Smooth muscle cell (in vitro differentiated cells): Measurements from ENCODE around the gene TRDN. TPM values are rescaled to one million over a fixed set of nuclear protein-coding genes. Genes with fewer than 3 reads are reported as not detected.

ENCODE experiments used
- DNase-seq: peaks from one replicate; lab custom pipeline; 2025; ENCODE audit not compliant: unreplicated experiment; lab: John Stamatoyannopoulos, UW
- H2AFZ ChIP-seq: fragments of 200-600 bp; sonication (generic); 2 replicates; pipeline ENCODE4 v1.6.0; 2016; ENCODE audit warnings: antibody characterized with exemption, low read depth, mild to moderate bottlenecking
- H3F3A ChIP-seq: fragments of 200-600 bp; sonication (generic); 2 replicates; pipeline ENCODE4 v1.6.0; 2017; ENCODE audit warnings: antibody characterized with exemption, low read depth
- H3K27ac ChIP-seq: fragments of 200-600 bp; sonication (generic); 2 replicates; pipeline ENCODE4 v1.5.1; 2016; ENCODE audit warnings: low read depth, mild to moderate bottlenecking
- H3K27me3 ChIP-seq: fragments of 200-600 bp; sonication (generic); 2 replicates; pipeline ENCODE4 v1.6.1; 2016; ENCODE audit warnings: low read depth, mild to moderate bottlenecking
- H3K36me3 ChIP-seq: fragments of 200-600 bp; sonication (generic); 2 replicates; pipeline ENCODE4 v1.5.1; 2016; ENCODE audit warnings: low read depth
- H3K4me1 ChIP-seq: fragments of 200-600 bp; sonication (generic); 2 replicates; pipeline ENCODE4 v1.5.1; 2016; ENCODE audit warnings: low read depth
- H3K4me2 ChIP-seq: fragments of 200-600 bp; sonication (generic); 2 replicates; pipeline ENCODE4 v1.6.0; 2016; ENCODE audit warnings: mild to moderate bottlenecking
- H3K4me3 ChIP-seq: fragments of 200-600 bp; sonication (generic); 2 replicates; pipeline ENCODE4 v1.5.1; 2016; ENCODE audit warnings: mild to moderate bottlenecking
- H3K79me2 ChIP-seq: fragments of 200-600 bp; sonication (generic); 2 replicates; pipeline ENCODE4 v1.6.0; 2016; ENCODE audit warnings: low read depth, mild to moderate bottlenecking
- H3K9ac ChIP-seq: fragments of 200-600 bp; sonication (generic); 2 replicates; pipeline ENCODE4 v1.6.0; 2016; ENCODE audit warnings: low read depth
- H3K9me3 ChIP-seq: fragments of 200-600 bp; sonication (generic); replicated peaks from 2 replicates; pipeline ENCODE4 v1.5.1; 2016; ENCODE audit warnings: low read depth
- H4K20me1 ChIP-seq: fragments of 200-600 bp; sonication (generic); 2 replicates; pipeline ENCODE4 v1.6.0; 2016; ENCODE audit warnings: low read depth
- CTCF ChIP-seq: fragments of 200-600 bp; sonication (generic); IDR thresholded peaks from 2 replicates; pipeline ENCODE4 v1.5.1; 2017; ENCODE audit warnings: borderline replicate concordance, mild to moderate bottlenecking, antibody characterized with exemption; ENCODE audit not compliant: insufficient read depth, poor library complexity, severe bottlenecking
- WGBS: methylation state at CpG from one replicate; pipeline ENCODE4 v1.1.7; 2016; ENCODE audit warnings: low lambda C conversion rate; 5-methylcytosine and 5-hydroxymethylcytosine counted together
- polyA plus RNA-seq: library from polyadenylated mRNA; unstranded; fragments of >200 nt; fragmentation: Nextera tagmentation; extraction: Ambion mirVana; gene quantifications from 2 replicates; pipeline ENCODE4 v1.2.1, GENCODE V29; 2016
- total RNA-seq: library from RNA; depleted of rRNA; stranded (reverse); fragments of >200 nt; gene quantifications from 2 replicates; pipeline ENCODE4 v1.2.3, GENCODE V29; 2014

The TRDN gene
- total and polyA plus RNA-seq, 2 experiments from 2014 or later: 0.14 TPM; not detected in 1

GRCh38 chr6:123169774-123170095, 467.0 kb downstream of the TRDN start:
- no peak overlapping the region for H3K4me3 ChIP-seq
- no peaks in the 10 kb centered on the region for H3K9me3 ChIP-seq
- H3K4me2 ChIP-seq: no peak overlapping the region
- H3K9ac ChIP-seq: no peak overlapping the region
- H3K27me3 ChIP-seq: no peaks in the 10 kb centered on the region
- H3K27ac ChIP-seq: no peak overlapping the region
- no peaks in the 10 kb centered on the region for H3K4me1 ChIP-seq
- no peaks in the 10 kb centered on the region for H3K36me3 ChIP-seq
- no peaks in the 10 kb centered on the region for H3K79me2 ChIP-seq
- TF ChIP-seq CTCF: no peak
- H2AFZ ChIP-seq: no peak overlapping the region
- 94% methylated on average over 2 of the region's 2 CpGs for WGBS
- H4K20me1 ChIP-seq: no peaks in the 10 kb centered on the region
- no peaks in the 10 kb centered on the region for H3F3A ChIP-seq
- no peak for DNase-seq

- no peaks in the 10 kb centered on the region for H3K9me3 ChIP-seq
- no peaks in the 10 kb centered on the region for H4K20me1 ChIP-seq
- H3F3A ChIP-seq: no peaks in the 10 kb centered on the region
- H3K27ac ChIP-seq: no peak overlapping the region
- H3K79me2 ChIP-seq: no peaks in the 10 kb centered on the region
- H3K4me2 ChIP-seq: no peak overlapping the region
- no peaks in the 10 kb centered on the region for H3K36me3 ChIP-seq
- H2AFZ ChIP-seq: no peak overlapping the region
- H3K9ac ChIP-seq: no peak overlapping the region
- no peaks in the 10 kb centered on the region for H3K4me1 ChIP-seq
- no peak for DNase-seq
- WGBS: 76% methylated on average over 2 of the region's 2 CpGs
- H3K4me3 ChIP-seq: no peak overlapping the region
- no peak for TF ChIP-seq CTCF
- H3K27me3 ChIP-seq: no peaks in the 10 kb centered on the region
Observed at GRCh38 chr6:123168892-123169773, 467.6 kb downstream of the TRDN start.

DNA sequence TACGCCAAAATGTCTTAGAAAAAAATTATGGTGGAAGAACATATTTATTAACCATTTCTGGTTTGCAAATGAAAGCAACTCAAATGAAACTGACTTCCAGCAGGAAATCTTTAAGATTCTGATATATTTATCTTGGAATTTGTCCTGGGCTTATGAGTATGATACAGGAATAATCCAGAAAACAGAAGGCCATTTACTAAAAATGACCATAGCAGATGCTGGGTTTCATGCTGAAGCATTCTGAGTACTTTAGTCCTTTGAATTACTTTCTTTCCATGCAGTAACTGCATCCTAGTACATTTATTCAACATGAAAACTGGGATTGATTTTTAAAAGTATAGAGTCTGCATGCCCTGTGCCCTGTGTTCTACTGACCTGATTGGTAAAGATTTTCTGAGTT, 468.3 kb downstream of the TRDN start:
- H3F3A ChIP-seq: no peaks in the 10 kb centered on the region
- no peaks in the 10 kb centered on the region for H3K4me1 ChIP-seq
- H3K4me3 ChIP-seq: no peak overlapping the region
- no peak overlapping the region for H3K9ac ChIP-seq
- no peaks in the 10 kb centered on the region for H3K79me2 ChIP-seq
- H3K36me3 ChIP-seq: no peaks in the 10 kb centered on the region
- DNase-seq: no peak
- no peak overlapping the region for H3K4me2 ChIP-seq
- H4K20me1 ChIP-seq: no peaks in the 10 kb centered on the region
- TF ChIP-seq CTCF: no peak
- H3K27ac ChIP-seq: no peak overlapping the region
- no peaks in the 10 kb centered on the region for H3K9me3 ChIP-seq
- no peak overlapping the region for H2AFZ ChIP-seq
- 100% methylated on average over 1 of the region's 1 CpG for WGBS
- no peaks in the 10 kb centered on the region for H3K27me3 ChIP-seq

Other genes with a start within 250 kb of the TRDN start
- gene NKAIN2, start 166.9 kb upstream of the TRDN start, total RNA-seq: 0.09 and 0.63 TPM in 2 replicates
- gene NKAIN2, start 166.9 kb upstream of the TRDN start, polyA plus RNA-seq: 0.34 TPM in 1 of 2 replicates, not detected in the other